HEK293 (cell line): ENCODE results near the gene CRYZL1.

ENCODE experiments used
- CTCF ChIA-PET: fragments of 350-600 bp; formaldehyde crosslinking; extraction: SDS; loops from one replicate; lab custom pipeline; 2021; ENCODE audit warnings: antibody characterized with exemption; lab: Yijun Ruan, JAX
- POLR2A ChIA-PET: fragments of 300-600 bp; formaldehyde crosslinking; extraction: SDS; loops from one replicate; lab custom pipeline; 2020; ENCODE audit warnings: antibody characterized with exemption, inconsistent platforms; lab: Yijun Ruan, JAX
- H3K27ac ChIP-seq: fragments of 200-500 bp; sonication (Bioruptor generic); 2 replicates; pipeline ENCODE4 v1.5.1; 2014; ENCODE audit warnings: low read depth, low read length, control low read depth, inconsistent platforms; ENCODE audit errors: extremely low read depth
- H3K36me3 ChIP-seq, 2 experiments: fragments of 200-500 bp in 1 of 2; sonication (Bioruptor generic) in 1 of 2; 1 replicate in 1 of 2; 2 replicates in 1 of 2; pipeline ENCODE4 v1.5.1; 2014 to 2017; ENCODE audit warnings: inconsistent platforms in 2 of 2, low read length in 2 of 2; ENCODE audit not compliant: control insufficient read depth in 2 of 2, insufficient read depth in 1 of 2
- H3K4me1 ChIP-seq: fragments of 200-500 bp; sonication (Bioruptor generic); 2 replicates; pipeline ENCODE4 v1.5.1; 2014; ENCODE audit warnings: mild to moderate bottlenecking, low read length, inconsistent platforms; ENCODE audit not compliant: control insufficient read depth, insufficient read depth
- H3K4me3 ChIP-seq: 2 replicates; pipeline ENCODE4 v1.5.1; 2011; ENCODE audit warnings: low read depth, mild to moderate bottlenecking, control low read depth, low read length, moderate library complexity
- H3K9me3 ChIP-seq: fragments of 200-500 bp; sonication (Bioruptor generic); 2 replicates; pipeline ENCODE4 v1.5.1; 2014; ENCODE audit warnings: low read depth, low read length, inconsistent platforms; ENCODE audit not compliant: control insufficient read depth, insufficient read depth
- KLF8 ChIP-seq: fragments of 450-650 bp; formaldehyde crosslinking; IDR thresholded peaks from 2 replicates; pipeline ENCODE4 v1.5.1; 2016; ENCODE audit warnings: missing biosample characterization, missing genetic modification characterization
- OVOL3 ChIP-seq: fragments of 450-650 bp; formaldehyde crosslinking; IDR thresholded peaks from 2 replicates; pipeline ENCODE4 v1.5.1; 2016; ENCODE audit warnings: missing biosample characterization, missing genetic modification characterization
- RBAK ChIP-seq: fragments of 450-650 bp; formaldehyde crosslinking; IDR thresholded peaks from 2 replicates; pipeline ENCODE4 v1.5.1; 2016; ENCODE audit warnings: missing biosample characterization, missing genetic modification characterization
- ZBTB10 ChIP-seq: fragments of 450-650 bp; formaldehyde crosslinking; IDR thresholded peaks from 2 replicates; pipeline ENCODE4 v1.5.1; 2016; ENCODE audit warnings: missing biosample characterization, missing genetic modification characterization
- ZBTB6 ChIP-seq: fragments of 450-650 bp; formaldehyde crosslinking; IDR thresholded peaks from 2 replicates; pipeline ENCODE4 v1.5.1; 2017; ENCODE audit warnings: missing biosample characterization, missing genetic modification characterization
- ZFP3 ChIP-seq: fragments of 450-650 bp; formaldehyde crosslinking; IDR thresholded peaks from 2 replicates; pipeline ENCODE4 v1.5.1; 2016; ENCODE audit warnings: low read depth, missing biosample characterization, missing genetic modification characterization
- ZNF112 ChIP-seq: fragments of 450-650 bp; formaldehyde crosslinking; IDR thresholded peaks from 2 replicates; pipeline ENCODE4 v1.5.0; 2017; ENCODE audit warnings: missing biosample characterization, missing genetic modification characterization
- ZNF148 ChIP-seq: fragments of 450-650 bp; formaldehyde crosslinking; IDR thresholded peaks from 2 replicates; pipeline ENCODE4 v1.5.0; 2017; ENCODE audit warnings: missing biosample characterization, missing genetic modification characterization, borderline replicate concordance
- ZNF202 ChIP-seq: fragments of 450-650 bp; formaldehyde crosslinking; IDR thresholded peaks from 2 replicates; pipeline ENCODE4 v1.5.1; 2016; ENCODE audit warnings: missing biosample characterization, missing genetic modification characterization, borderline replicate concordance
- ZNF280C ChIP-seq: fragments of 450-650 bp; formaldehyde crosslinking; IDR thresholded peaks from 2 replicates; pipeline ENCODE4 v1.5.1; 2016; ENCODE audit warnings: missing biosample characterization, missing genetic modification characterization
- ZNF292 ChIP-seq: fragments of 450-650 bp; formaldehyde crosslinking; IDR thresholded peaks from 2 replicates; pipeline ENCODE4 v1.5.1; 2016; ENCODE audit warnings: low read depth, missing biosample characterization, missing genetic modification characterization, borderline replicate concordance
- ZNF335 ChIP-seq: fragments of 450-650 bp; formaldehyde crosslinking; conservative IDR thresholded peaks from 2 replicates; pipeline ENCODE4 v1.5.1; 2016; ENCODE audit warnings: missing biosample characterization, missing genetic modification characterization
- ZNF398 ChIP-seq: fragments of 450-650 bp; formaldehyde crosslinking; IDR thresholded peaks from 2 replicates; pipeline ENCODE4 v1.5.1; 2017; ENCODE audit warnings: missing biosample characterization, missing genetic modification characterization
- ZNF416 ChIP-seq: fragments of 450-650 bp; formaldehyde crosslinking; IDR thresholded peaks from 2 replicates; pipeline ENCODE4 v1.5.1; 2016; ENCODE audit warnings: missing biosample characterization, missing genetic modification characterization
- ZNF530 ChIP-seq: fragments of 450-650 bp; formaldehyde crosslinking; IDR thresholded peaks from 2 replicates; pipeline ENCODE4 v1.5.1; 2016; ENCODE audit warnings: low read depth, missing biosample characterization, missing genetic modification characterization
- ZNF600 ChIP-seq: fragments of 450-650 bp; formaldehyde crosslinking; IDR thresholded peaks from 2 replicates; pipeline ENCODE4 v1.5.1; 2016; ENCODE audit warnings: missing biosample characterization, missing genetic modification characterization
- ZNF610 ChIP-seq: fragments of 450-650 bp; formaldehyde crosslinking; IDR thresholded peaks from 2 replicates; pipeline ENCODE4 v1.5.1; 2016; ENCODE audit warnings: missing biosample characterization, missing genetic modification characterization, borderline replicate concordance
- ZNF639 ChIP-seq: fragments of 450-650 bp; formaldehyde crosslinking; IDR thresholded peaks from 2 replicates; pipeline ENCODE4 v1.5.1; 2016; ENCODE audit warnings: missing biosample characterization, missing genetic modification characterization
- ZNF692 ChIP-seq: fragments of 450-650 bp; formaldehyde crosslinking; IDR thresholded peaks from 2 replicates; pipeline ENCODE4 v1.5.1; 2016; ENCODE audit warnings: missing biosample characterization, missing genetic modification characterization
- ZNF785 ChIP-seq: fragments of 450-650 bp; formaldehyde crosslinking; IDR thresholded peaks from 2 replicates; pipeline ENCODE4 v1.5.1; 2016; ENCODE audit warnings: missing biosample characterization, missing genetic modification characterization

The CRYZL1 gene

GRCh38 chr21:33619726-33620125 lies 21.8 kb downstream of the CRYZL1 start:
- Histone ChIP-seq H3K4me1 (no peaks in the 10 kb centered on the region), H3K9me3 (no peaks in the 10 kb centered on the region), H3K27ac (no peak overlapping the region), H3K4me3 (no peak overlapping the region), H3K36me3 (peaks cover 36 to 47% of the 10 kb centered on the region in 2 experiments)
- ChIA-PET CTCF (interaction anchor here (0.7 to 1.3 kb wide), 2 partner anchors 14 to 90 kb away, joined by 4 to 8 read pairs; no protein-coding TSS in a partner anchor), POLR2A (no interaction called here)
- TF ChIP-seq ZNF785 (tag by site-specific recombination): no peak
- TF ChIP-seq ZNF610 (tag by site-specific recombination): no peak
- no peak for TF ChIP-seq ZNF600 (tag by site-specific recombination)
- no peak for TF ChIP-seq ZNF639 (tag by site-specific recombination)
- no peak for TF ChIP-seq ZNF530 (tag by site-specific recombination)
- no peak for TF ChIP-seq OVOL3 (tag by site-specific recombination)
- no peak for TF ChIP-seq ZNF280C (tag by site-specific recombination)

- ChIA-PET POLR2A (no interaction called here), CTCF (interaction anchor here (0.9 to 1.1 kb wide), 2 partner anchors 12 to 13 kb away, joined by 3 to 4 read pairs; no protein-coding TSS in a partner anchor)
- H3K27ac ChIP-seq: no peak overlapping the region
- TF ChIP-seq ZNF398 (tag by site-specific recombination) (no peak), ZBTB6 (tag by site-specific recombination) (no peak), ZNF292 (no peak), ZNF148 (tag by site-specific recombination) (no peak), ZBTB10 (no peak), KLF8 (no peak), ZNF202 (tag by site-specific recombination) (no peak), ZNF416 (tag by site-specific recombination) (no peak), ZNF335 (no peak), RBAK (tag by site-specific recombination) (no peak), ZNF692 (tag by site-specific recombination) (no peak), ZNF112 (tag by site-specific recombination) (no peak), ZFP3 (tag by site-specific recombination) (no peak)
- TF ChIP-seq, all 188 proteins: peak for 0
- H3K9me3 ChIP-seq: no peaks in the 10 kb centered on the region
- no peaks in the 10 kb centered on the region for H3K4me1 ChIP-seq
- H3K36me3 ChIP-seq: peaks cover 44 to 45% of the 10 kb centered on the region in 2 experiments
- no peak overlapping the region for H3K4me3 ChIP-seq
Observed at GRCh38 chr21:33618407-33618806, 23.1 kb downstream of the CRYZL1 start.
